Measurements from ENCODE around the gene SCN11A. TPM values are rescaled to one million over a fixed set of nuclear protein-coding genes. Genes with fewer than 3 reads are reported as not detected.
"Not testable (repeated sequence)": the region's sequence is repeated elsewhere in the genome, so short reads cannot be mapped to it uniquely, and the experiment has no call there.

SCN11A gene
- total RNA-seq, 1 experiment from 2014 or later = not detected

DNA sequence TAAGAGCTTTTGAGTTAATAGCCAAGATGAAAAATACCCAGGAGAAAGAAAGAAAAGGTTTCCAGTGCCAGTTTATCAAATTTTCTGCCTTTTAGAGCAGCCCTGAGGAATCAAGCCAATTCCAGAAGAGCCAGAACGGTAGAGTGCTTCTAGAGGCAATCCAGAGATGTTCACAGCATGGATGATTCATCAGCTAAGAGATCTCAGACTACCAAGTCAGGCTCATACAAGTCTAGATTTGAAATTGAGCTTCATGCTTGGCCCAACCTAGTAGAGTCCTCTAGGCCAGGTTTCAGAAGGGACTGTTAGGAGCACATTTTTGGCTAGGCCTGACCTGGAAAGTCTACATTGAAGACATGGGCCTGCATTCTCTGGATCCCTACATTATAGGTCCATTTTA, 15.5 kb upstream of the SCN11A start:
- no peak for DNase-seq (ENCODE audit: low spot score)

DNA sequence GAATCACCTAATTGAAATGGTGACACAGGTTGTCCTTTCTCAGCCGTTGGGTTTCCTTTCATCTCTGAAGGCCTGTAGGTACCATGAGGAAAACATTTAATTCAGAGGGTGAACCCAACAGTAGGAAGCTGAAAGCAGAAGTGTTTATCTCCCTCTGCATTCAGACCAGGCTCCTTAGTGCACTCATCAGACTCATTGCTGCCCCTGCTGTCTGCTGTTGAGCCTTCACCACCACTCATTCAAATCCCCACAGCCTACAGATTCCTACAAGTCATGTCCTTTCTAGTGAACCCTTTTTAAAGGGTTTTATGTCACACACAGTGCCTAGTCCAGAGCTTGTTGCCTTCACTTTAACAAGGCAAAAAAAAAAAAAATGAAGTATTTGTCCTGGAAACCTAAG, 13.5 kb upstream of the SCN11A start:
- DNase-seq (ENCODE audit: low spot score) = peak; percentile 34

DNA sequence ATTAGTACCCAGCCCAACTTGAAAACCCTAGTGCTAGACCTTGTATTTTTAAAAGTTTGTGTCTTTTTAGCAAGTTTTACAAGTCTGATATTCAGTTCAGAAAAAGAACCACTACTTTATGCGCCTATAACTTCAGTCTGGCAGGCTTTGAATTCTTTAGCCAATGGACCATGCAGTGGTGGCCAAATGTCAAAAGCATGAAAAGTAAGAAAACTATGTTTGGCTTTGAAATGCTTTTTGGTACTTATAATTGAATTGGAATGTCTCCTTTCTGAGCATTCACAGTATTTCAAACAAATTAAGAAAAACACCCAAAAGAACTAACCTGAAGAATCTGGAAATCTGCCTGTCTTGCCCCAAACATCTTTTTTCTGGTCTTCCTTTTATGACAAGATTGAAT, 12.9 kb upstream of the SCN11A start:
- no peak for DNase-seq (ENCODE audit: low spot score)

DNA sequence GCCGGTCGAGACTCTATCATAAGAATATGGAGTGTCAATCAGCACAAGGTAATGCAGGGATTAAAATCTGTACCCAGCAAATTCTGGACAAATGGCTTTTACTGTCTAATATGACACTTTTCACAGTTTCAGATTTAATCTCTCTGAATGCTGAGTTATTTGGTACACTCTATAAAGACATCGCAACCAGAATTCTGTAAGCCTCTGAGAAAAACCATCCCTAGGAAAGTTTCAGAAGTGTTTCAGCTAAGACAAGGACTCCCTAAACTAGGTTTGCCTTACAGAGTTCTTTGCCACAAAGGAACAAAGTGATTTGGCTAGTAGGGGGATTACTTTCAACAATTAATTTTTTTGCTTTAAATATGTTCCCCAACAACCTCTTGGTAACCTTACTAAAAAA, 11.4 kb upstream of the SCN11A start:
- no peak for DNase-seq (ENCODE audit: low spot score)

DNA sequence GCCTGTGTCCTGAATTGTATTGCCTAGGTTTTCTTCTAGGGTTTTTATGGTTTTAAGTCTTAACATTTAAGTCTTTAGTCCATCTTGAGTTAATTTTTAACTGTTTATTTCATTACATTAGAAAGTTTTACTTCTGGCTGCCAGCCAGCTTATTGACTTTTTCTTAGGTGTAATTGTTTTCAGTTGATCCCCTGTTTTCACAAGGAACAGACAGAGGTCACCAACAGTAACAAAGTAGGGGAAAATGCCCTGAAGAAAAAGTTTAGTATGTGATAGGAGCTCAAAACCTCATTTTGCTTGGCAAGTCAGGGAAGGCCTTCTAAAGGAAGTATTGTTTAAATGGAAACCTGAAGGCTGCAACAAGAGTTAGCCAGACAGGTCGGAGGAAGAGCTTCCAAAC, 10.4 kb upstream of the SCN11A start:
- no peak for DNase-seq (ENCODE audit: low spot score)

DNA sequence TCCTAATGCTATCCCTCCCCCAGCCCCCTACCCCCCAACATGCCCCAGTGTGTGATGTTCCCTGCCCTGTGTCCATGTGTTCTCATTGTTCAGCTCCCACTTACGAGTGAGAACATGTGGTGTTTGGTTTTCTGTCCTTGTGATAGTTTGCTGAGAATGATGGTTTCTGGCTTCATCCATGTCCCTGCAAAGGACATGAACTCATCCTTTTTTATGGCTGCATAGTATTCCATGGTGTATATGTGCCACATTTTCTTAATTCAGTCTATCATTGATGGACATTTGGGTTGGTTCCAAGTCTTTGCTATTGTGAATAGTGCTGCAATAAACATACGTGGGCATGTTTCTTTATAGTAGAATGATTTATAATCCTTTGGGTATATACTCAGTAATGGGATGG, 9.5 kb upstream of the SCN11A start:
- DNase-seq (ENCODE audit: low spot score) = not testable (repeated sequence)

DNA sequence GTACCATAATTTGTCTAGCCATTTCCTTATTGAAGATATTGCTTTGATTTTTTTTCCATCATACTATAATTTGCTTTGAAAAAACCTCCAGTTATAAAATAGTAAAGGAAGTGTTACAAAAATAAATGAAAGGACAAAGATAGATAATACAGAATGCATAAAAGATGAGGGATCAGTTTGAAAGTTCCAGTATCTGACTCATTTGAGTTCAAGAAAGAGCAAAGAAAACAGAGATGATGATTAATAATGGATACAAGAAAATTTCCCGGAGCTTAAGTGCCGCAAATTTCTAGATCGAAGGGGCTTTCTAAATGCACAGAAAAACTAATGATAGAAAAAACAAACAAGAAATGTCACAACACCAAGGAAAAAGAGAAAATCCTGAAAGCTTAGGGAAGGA, 4.4 kb upstream of the SCN11A start:
- DNase-seq (ENCODE audit: low spot score) = no peak

DNA sequence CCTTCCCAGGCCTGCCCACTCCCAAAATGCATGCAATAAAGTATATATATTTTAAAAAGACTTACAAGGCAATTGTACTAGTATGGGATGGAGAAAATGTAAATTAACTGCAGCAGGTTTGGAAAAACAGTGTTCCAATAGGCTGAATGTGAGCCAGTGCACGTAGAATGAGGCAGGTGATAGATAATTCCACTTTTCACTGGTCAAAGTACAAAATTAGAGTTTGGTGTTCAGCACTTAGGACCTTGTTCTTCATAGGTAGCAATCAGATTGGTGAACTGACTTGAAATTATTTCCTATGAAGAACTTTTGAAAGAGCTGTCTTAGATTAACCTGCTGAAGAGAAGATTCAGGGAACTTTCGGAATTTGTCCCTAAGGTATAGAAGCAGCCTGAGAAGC, 2.0 kb upstream of the SCN11A start:
- no peak for DNase-seq (ENCODE audit: low spot score)

DNA sequence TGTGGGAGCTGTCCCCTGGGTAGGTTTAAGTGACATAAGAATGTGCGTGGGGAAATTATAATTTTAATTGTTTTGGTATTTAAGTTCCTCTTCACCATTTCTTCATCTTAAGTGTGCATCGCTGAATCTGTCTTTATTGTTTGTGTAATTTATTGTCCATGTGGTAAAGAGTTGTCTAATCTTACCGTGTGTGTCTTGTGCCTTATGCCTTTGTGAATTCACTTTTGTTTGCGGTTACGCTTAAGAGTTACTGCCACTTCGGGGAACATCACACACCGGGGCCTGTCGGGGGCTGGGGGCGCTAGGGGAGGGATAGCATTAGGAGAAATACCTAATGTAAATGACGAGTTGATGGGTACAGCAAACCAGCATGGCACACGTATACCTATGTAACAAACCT, 839 bp upstream of the SCN11A start:
- no peak for DNase-seq (ENCODE audit: low spot score)

DNA sequence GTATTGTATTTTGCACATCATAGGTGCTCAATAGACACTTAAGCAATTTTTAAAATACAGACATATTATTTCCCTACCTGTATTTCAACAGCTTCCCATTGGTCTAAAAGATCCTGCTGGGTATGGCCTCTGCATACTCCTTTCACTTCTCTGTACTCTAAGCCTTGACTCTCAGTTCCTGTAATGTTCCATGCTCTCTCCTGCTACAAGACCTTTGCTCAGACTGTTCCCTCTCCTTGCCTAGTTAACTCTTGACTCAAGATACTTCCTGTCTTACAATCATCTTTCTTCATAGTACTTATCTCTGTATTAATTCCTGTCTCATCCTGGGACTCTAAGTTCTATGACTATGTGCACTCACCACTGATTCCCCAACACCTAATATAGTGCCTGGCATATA, 1.7 kb downstream of the SCN11A start:
- DNase-seq (ENCODE audit: low spot score) = no peak

DNA sequence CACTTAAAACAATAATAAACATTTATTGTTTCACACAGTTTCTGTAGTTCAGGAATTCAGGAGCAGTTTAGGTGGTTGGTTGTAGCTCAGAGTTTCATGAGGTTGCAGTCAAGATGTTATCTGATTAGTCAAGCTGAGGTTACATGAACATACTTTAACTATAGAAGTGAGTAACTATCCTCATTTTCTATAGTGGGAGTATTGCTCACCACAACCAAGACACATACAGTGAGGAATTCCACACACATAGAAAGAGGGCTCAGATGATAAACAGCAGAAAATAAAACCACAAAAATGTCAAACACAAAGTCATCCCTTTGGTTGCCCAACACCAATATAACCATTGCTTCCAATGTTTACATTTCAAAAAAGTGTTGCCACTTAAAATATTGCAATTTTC, 13.6 kb downstream of the SCN11A start:
- no peak for DNase-seq (ENCODE audit: low spot score)

DNA sequence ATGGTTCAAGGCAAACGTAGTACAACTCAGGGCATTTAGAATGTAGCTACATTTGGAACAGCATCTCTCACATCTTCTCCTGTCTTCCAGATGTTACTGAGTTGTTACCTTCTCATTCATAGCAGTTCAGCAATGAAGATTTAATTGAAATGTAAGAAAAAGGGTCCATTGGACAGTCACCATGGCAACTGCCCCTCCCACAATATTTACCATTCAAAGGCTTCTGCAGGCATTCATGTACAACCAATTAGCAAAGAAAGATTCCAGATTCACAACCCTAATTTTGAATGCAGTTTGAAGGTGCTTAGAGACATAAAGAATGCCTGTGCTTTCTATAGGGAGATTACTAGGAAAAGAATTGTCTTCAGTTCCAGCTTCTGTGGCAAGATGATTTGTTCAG, 22.2 kb downstream of the SCN11A start:
- DNase-seq (ENCODE audit: low spot score) = no peak

DNA sequence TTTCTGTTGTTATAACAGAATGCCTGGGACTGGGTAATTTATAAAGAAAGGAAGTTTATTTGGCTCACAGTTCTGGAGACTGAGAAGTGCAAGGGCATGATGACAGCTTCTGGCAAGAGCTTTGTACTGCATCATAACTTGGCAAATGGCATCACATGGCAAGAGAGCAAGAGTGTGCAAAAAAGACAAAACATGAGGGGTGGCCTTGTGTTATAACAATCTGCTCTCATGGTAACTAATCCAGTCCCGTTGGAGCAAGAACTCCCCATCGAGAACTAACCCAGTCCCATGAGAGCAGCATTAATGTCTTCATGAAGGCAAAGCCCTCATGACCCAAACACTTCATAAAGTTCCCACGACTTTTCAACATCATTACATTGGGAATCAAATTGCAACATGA, 23.2 kb downstream of the SCN11A start:
- DNase-seq (ENCODE audit: low spot score) = no peak

DNA sequence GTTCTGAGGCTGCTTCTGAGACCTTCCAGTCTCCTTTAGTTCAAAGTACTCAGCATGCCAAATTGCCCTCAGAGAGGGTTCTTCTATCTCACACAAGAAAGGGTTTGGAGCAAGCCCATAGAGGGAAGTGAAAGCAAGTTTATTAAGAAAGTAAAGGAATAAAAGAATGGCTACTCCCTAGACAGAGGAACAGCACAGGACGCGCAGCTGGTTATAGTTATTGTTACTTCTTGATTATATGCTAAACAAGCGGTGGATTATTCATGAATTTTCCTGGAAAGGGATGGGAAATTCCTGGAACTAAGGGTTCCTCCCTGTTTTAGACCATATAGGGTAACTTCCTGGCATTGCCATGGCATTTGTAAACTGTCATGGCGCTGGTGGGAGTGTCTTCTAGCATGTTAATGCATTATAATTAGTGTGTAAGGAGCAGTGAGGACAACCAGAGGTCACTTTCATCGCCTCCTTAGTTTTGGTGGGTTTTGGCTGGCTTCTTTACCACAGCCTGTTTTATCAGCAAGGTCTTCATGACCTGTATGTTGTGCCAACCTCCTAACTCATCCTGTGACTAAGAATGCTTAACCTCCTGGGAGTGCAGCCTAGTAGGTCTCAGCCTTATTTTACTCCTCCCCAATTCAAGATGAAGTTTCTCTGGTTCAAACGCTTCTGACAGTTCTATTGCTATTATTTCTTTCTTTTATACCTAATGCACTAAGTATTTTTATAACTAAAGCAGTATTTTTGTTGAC, 26.3 kb downstream of the SCN11A start:
- no peak for DNase-seq (ENCODE audit: low spot score)

DNA sequence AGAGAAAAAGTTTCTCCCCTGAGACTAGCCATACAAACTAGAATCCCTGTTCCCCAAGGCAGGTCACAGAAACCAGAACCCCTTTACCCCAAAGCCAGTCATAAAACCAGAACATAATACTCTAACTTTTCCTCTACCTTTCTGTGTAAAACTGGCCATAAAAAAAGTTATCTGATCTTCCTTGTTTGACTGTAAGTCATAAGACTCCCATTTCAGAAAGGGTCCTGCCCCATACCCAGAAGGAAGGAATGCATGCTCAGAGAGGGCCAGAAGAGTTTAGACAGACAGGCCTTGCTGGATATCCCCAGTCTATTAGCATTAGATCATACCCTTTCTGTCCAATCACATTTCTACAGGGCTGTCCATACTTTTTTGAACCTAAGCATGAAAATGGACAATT, 27.2 kb downstream of the SCN11A start:
- no peak for DNase-seq (ENCODE audit: low spot score)

DNA sequence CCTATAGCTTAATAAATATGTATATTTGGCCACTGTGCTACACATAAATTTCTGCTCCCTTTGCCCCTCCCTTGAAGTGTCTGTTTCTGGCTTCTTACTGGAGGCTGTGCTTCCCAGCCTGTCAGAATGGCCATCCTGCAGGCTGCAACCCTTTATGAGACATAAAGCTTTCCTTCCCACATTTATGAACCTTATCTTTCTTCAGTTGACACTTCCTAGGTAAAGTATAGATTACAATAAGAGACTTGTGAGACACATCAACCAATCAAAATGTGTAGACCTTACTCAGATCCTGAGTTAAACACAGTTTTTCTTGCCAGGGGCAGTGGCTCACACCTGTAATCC, 29.5 kb downstream of the SCN11A start:
- no peak for DNase-seq (ENCODE audit: low spot score)

DNA sequence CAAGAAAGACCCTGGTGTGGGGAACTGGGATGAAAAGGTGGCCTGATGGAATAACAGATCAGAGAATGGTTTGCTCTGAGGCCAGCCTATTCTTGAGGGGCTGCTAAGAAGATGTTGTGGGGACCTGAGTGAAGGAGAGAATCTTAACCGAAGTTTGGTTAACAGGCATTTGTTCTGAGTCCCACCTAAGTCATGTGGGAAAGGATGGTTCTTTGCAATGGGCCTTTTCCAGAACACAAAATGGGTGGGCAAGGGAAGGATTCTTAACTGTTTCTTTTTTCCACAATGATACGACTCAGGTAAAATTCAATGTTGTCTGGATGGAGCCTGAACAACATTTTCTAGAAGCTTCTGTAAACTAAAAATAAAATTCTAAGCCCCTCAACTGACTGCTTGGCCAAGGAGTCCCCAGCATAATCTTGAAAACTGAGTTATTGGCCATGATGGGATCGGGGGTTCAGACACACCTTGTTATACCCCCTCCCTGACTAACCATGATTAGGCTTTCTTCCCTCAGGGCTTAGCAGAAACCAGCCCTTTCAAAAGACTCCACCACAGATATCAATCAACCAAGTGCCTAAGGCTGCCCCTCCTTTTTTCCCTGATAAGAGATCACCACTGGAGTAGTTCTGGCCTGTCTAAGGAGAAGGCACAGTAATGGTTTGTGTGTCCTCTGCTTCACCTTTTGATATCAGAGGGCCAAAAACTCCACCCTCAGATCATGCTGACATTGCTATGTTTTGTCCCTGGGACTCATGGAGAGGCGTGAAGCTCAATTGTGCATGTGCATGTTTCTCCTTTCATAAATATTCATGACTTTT, 30.1 kb downstream of the SCN11A start:
- DNase-seq (ENCODE audit: low spot score) = no peak

DNA sequence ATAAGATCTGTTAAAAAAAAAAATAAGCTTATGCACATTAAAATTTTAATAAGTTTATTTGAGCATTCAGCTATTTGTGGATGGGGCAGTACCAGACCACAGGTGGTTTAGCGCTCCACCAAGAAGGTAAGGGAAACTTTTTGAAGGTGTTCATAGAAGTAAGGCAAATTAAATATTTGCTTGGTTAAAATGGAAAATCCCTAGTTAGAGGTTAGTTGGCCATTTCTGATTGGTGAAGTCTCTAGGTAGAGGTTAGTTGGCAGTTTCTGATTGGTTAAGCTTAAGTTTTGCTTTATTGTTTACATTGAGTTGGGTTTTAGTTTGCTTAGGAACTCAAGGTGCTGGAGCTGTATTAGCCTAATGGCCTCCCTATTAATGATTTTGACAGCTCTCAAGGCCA, 30.7 kb downstream of the SCN11A start:
- DNase-seq (ENCODE audit: low spot score) = no peak

DNA sequence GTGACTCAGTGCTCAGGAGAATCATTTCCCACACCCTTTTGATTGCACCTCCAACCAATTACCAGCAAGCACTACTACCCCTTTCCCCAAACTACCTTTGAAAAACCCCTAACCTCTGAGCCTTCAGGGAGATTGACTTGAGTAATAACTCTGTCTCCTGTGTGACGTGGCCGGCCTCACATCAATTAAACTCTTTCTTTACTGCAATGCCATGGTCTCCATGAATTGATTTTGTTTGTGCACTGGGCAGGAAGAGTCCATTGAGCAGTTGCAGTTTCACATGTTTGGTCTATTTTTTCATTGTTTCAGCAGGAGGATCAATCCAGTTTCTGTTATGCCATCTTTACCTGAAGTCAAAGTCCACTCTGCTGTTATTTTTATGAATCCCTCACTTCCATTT, 32.4 kb downstream of the SCN11A start:
- no peak for DNase-seq (ENCODE audit: low spot score)

DNA sequence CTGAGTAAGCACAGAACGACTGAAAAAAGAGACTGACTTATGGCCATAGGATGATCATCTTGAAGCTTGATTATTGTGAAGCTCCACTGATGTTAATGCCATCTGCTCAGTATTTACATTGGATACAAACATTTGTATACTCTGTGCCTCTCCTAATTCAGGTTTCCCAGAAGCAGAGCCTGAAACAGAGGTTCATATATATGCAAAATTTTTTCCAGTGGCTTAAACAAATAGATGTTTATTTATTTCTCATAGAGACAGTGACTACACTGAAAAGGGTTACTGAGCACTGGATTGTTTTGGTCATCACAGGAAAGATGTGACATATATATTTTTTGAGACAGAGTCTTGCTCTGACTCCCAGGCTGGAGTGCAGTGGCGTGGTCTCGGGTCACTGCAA, 36.3 kb downstream of the SCN11A start:
- DNase-seq (ENCODE audit: low spot score) = no peak

DNA sequence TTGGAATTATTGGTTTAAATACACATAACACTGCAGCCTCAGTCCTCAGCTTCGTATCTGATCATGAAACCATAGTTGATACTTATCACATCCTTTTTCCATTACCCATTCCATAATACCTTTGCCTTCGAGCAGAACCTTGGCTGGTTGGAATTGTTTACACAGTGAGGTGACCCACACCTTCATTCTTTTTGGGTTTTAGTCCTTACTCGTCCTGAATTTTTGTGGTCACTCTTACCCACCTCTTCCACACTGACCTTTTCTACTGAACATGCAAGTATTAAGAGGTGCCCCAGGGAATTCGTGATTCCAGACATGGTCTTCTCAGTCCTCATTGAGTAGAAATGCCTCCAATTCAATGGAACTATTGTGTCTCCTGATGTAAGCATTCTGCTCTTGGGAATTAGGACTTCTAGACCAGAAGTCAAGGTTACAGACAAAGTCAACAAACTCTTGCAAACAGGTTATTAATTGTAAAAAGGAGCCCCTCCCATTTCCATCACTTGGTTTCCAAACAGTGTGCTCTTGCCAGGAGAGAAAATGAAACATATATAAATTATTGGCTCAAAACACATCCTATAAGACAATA, 37.7 kb downstream of the SCN11A start:
- DNase-seq (ENCODE audit: low spot score) = no peak

DNA sequence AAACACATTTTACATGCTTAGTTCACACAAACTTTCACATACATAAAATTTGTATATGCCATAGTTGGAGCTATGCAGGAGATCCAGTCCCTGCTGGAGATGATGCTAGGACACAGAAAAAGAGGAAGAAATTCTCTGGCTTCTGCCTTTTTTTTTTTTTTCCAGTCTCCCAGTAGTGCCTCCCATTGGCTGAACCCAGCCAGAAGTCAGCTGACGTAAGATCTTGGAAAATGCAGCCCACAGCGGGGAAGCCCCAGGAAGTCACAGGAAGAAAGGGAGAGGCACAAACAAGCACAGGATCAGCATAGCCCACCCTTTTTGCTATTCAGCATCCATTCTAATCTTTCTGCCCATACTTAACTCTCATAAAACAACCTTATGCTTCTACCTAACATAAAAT, 38.5 kb downstream of the SCN11A start:
- no peak for DNase-seq (ENCODE audit: low spot score)

DNA sequence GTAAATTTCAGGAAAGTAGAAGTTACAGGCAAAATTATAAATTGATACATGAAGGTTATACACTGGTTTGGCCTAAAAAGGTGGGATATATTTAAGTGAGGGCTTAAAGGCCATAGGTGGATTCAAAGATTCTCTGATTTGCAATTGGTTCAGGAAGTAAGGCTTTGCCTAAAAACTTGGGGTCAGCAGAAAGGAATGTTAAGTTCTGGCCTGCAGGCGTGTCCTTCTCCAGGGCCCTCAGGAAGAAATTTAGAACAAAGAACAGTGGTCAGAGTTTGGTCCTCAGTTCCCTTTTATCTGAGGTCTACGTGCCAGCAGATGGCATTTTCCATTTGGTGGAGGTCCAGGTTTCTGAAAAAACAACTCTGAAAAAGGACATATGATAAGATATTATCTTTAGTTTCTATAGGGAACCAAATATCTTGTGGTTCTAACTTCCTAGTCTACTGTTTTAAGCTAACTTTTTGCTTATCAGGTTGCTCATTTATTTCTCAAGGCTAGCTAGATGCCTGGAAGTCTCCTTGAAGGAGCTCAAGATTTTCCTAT, 40.5 kb downstream of the SCN11A start:
- DNase-seq (ENCODE audit: low spot score) = no peak

Measured in HT-29 (cell line).